CD4-positive, alpha-beta T cell (primary cell): ENCODE results near the gene ZNF701. TPM values are rescaled to one million over a fixed set of nuclear protein-coding genes. Genes with fewer than 3 reads are reported as not detected.
A peak's percentile ranks its signal among the peaks of the same experiment; 100 is the strongest.

Experiments
- ATAC-seq: fragments of 200-7000 bp; cut with Tn5 transposase; one replicate; pipeline ENCODE4 v1.10.0; 2022; ENCODE audit warnings: mild to moderate bottlenecking; ENCODE audit not compliant: poor library complexity
- CTCF ChIA-PET: fragments of 350-600 bp; sonication (Branson Sonifier 250); formaldehyde crosslinking; loops from one replicate; lab custom pipeline; 2021; ENCODE audit warnings: antibody characterized with exemption, inconsistent platforms; lab: Charles Lee
- POLR2A ChIA-PET: fragments of 350-600 bp; sonication (Branson Sonifier 250); formaldehyde crosslinking; loops from one replicate; lab custom pipeline; 2021; ENCODE audit warnings: antibody characterized with exemption, inconsistent platforms; lab: Charles Lee
- DNase-seq, 14 experiments: peaks; one replicate each; pipeline ENCODE4 v3.0.0-alpha.2; 2013 to 2020; ENCODE audit warnings: mixed read lengths in 2 of 14
- H3K27ac ChIP-seq, 2 donors: one replicate each; pipeline versions ENCODE4 v1.5.1 to v1.7.0; 2013; ENCODE audit warnings: low read length in 2 of 2, low read depth in 1 of 2, mild to moderate bottlenecking in 1 of 2
- H3K27me3 ChIP-seq, 2 experiments: 1 replicate in 1 of 2; 2 replicates in 1 of 2; pipeline versions ENCODE4 v1.6.1 to v1.7.0; 2013; ENCODE audit warnings: low read length in 2 of 2, control low read depth in 1 of 2, mild to moderate bottlenecking in 1 of 2, moderate library complexity in 1 of 2; ENCODE audit not compliant: insufficient read depth in 2 of 2, control insufficient read depth in 1 of 2
- H3K36me3 ChIP-seq: one replicate; pipeline ENCODE4 v1.6.1; 2013; ENCODE audit warnings: low read length, control low read depth; ENCODE audit not compliant: insufficient read depth
- H3K4me1 ChIP-seq: one replicate; pipeline ENCODE4 v1.6.1; 2013; ENCODE audit warnings: low read length, control low read depth; ENCODE audit not compliant: insufficient read depth
- H3K4me3 ChIP-seq: one replicate; pipeline ENCODE4 v1.5.1; 2013; ENCODE audit warnings: mild to moderate bottlenecking, low read length, moderate library complexity
- H3K9me3 ChIP-seq, 2 experiments: 1 replicate in 1 of 2; 2 replicates in 1 of 2; pipeline versions ENCODE4 v1.6.1 to v1.7.0; 2013; ENCODE audit warnings: low read length in 2 of 2, mild to moderate bottlenecking in 2 of 2, control low read depth in 1 of 2, moderate library complexity in 1 of 2; ENCODE audit not compliant: control insufficient read depth in 1 of 2, insufficient read depth in 1 of 2
- H3K27ac Mint-ChIP-seq: one replicate; pipeline ENCODE4 v1.8.0; 2020; ENCODE audit warnings: mixed read lengths
- H3K27me3 Mint-ChIP-seq: one replicate; pipeline ENCODE4 v1.8.0; 2021; ENCODE audit warnings: mixed read lengths
- H3K36me3 Mint-ChIP-seq: one replicate; pipeline ENCODE4 v1.8.0; 2021; ENCODE audit warnings: low read depth, mixed read lengths
- H3K4me1 Mint-ChIP-seq: one replicate; pipeline ENCODE4 v1.8.0; 2021; ENCODE audit warnings: low read depth, mixed read lengths
- H3K4me3 Mint-ChIP-seq: one replicate; pipeline ENCODE4 v1.8.0; 2020; ENCODE audit warnings: mild to moderate bottlenecking, mixed read lengths
- H3K9me3 Mint-ChIP-seq: one replicate; pipeline ENCODE4 v1.8.0; 2020; ENCODE audit warnings: mixed read lengths
- CTCF ChIP-seq: fragments of 200-600 bp; IDR thresholded peaks from one replicate; pipeline ENCODE4 v1.8.0; 2022; ENCODE audit warnings: antibody characterized with exemption, mild to moderate bottlenecking
- intact Hi-C, 2 experiments: fragments of 100-400 bp; cut with DNase I in 1 of 2; cut with micrococcal nuclease in 1 of 2; formaldehyde crosslinking; loops; one replicate each; pipeline versions ENCODE4 v1.15.1 to v1.9.0; 2023 to 2025; cut with DNase I, micrococcal nuclease
- total RNA-seq, 174 experiments: library from RNA in 2 of 174; stranded (reverse) in 2 of 174; gene quantifications; one replicate each; pipeline ENCODE4 v1.2.3 and lab custom pipeline; 2021 to 2026

The ZNF701 gene
- total RNA-seq, 2 experiments from 2014 or later = 7.9 to 8.2 TPM

DNA sequence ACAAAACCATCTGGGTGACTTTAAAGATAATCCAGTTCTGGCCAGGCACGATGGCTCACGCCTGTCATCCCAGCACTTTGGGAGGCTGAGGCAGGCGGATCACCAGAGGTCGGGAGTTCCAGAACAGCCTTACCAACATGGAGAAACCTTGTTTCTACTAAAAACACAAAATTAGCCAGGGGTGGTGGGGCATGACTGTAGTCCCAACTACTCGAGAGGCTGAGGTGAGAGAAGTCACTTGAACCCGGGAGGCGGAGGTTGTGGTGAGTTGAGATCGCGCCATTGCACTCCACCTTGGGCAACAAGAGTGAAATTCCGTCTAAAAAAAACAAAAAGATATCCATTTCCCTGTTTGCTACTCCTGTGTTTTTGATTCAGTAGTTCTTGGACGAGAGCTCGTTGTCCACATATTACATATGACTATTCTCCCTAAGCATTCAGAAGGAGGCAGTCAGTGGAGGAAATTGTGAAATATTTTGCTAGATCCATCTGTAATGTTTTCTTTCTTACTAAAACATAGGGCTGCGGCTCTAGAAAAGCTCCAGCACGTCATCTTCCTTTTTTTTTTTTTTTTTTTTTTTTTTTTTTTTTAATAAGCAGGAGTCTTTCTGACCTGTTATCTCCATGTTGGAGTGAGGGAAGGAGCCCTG, 33.6 kb downstream of the ZNF701 start:
- Histone ChIP-seq H3K27me3 (no peaks in the 10 kb centered on the region), H3K9me3 (peaks cover 30 to 31% of the 10 kb centered on the region in 2 experiments), H3K4me3 (no peak overlapping the region), H3K27ac (no peak overlapping the region), H3K36me3 (peaks cover 7% of the 10 kb centered on the region), H3K4me1 (peaks cover 26% of the 10 kb centered on the region)
- ChIA-PET CTCF (interaction anchor here (0.5 kb wide), 1 partner anchor 14 kb away, joined by 3 read pairs; no protein-coding TSS in a partner anchor), POLR2A (no interaction called here)
- no peak for TF ChIP-seq CTCF
- H3K27ac Mint-ChIP-seq = no peak overlapping the region
- peaks cover 48% of the 10 kb centered on the region for H3K4me1 Mint-ChIP-seq
- peaks cover 63% of the 10 kb centered on the region for H3K36me3 Mint-ChIP-seq
- intact Hi-C loops = no loop called here
- peak overlapping the region; percentile 67 for H3K4me3 Mint-ChIP-seq
- H3K27me3 Mint-ChIP-seq = no peaks in the 10 kb centered on the region
- H3K9me3 Mint-ChIP-seq = peaks cover 10% of the 10 kb centered on the region
- DNase-seq (no peak), ATAC-seq (no peak)

GRCh38 chr19:52613299-52613906, 43.3 kb downstream of the ZNF701 start:
- Histone ChIP-seq H3K4me1 (no peaks in the 10 kb centered on the region), H3K27ac (no peak overlapping the region), H3K27me3 (no peaks in the 10 kb centered on the region), H3K36me3 (peaks cover 52% of the 10 kb centered on the region), H3K4me3 (no peak overlapping the region), H3K9me3 (peaks cover 59 to 72% of the 10 kb centered on the region in 2 experiments)
- Mint-ChIP-seq H3K36me3 (peaks cover 32% of the 10 kb centered on the region), H3K4me1 (peaks cover 4% of the 10 kb centered on the region), H3K27me3 (no peaks in the 10 kb centered on the region), H3K9me3 (peaks cover 27% of the 10 kb centered on the region), H3K27ac (no peak overlapping the region), H3K4me3 (no peak overlapping the region)
- intact Hi-C loops = no loop called here
- CTCF ChIA-PET = no interaction called here
- DNase-seq (no peak), ATAC-seq (no peak)
- POLR2A ChIA-PET = no interaction called here
- TF ChIP-seq CTCF = no peak

DNA sequence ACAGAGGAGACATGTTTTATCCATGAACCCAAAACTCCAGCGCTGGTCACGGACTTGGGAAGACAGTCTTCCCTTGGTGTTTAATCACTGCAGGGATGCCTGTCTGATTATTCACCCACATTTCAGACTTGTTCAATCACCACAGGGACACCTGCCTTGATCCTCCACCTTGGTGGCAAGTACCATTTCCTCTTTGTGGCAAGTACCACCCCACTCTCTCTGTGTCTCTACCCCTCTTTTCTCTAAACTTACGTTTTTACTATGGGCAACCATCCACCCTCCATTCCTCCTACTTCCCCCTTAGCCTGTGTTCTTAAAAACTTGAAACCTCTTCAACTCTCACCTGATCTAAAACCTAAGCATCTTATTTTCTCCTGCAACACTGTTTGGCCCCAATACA, 51.3 kb downstream of the ZNF701 start:
- no peaks in the 10 kb centered on the region for H3K27me3 ChIP-seq
- H3K9me3 ChIP-seq = peaks cover 2 to 21% of the 10 kb centered on the region in 2 experiments
- peaks cover 69% of the 10 kb centered on the region for H3K36me3 ChIP-seq
- Mint-ChIP-seq H3K27me3 (no peaks in the 10 kb centered on the region), H3K36me3 (no peaks in the 10 kb centered on the region), H3K27ac (no peak overlapping the region), H3K4me1 (peaks cover 23% of the 10 kb centered on the region), H3K4me3 (no peak overlapping the region), H3K9me3 (peaks cover 4% of the 10 kb centered on the region)
- TF ChIP-seq CTCF = no peak
- H3K27ac ChIP-seq = no peak overlapping the region
- POLR2A ChIA-PET = no interaction called here
- CTCF ChIA-PET = no interaction called here
- ATAC-seq (no peak), DNase-seq (no peak)
- no peak overlapping the region for H3K4me3 ChIP-seq
- intact Hi-C loops = no loop called here
- H3K4me1 ChIP-seq = no peaks in the 10 kb centered on the region
